NB4 (cell line): ENCODE measurements around the gene FANCG.

ENCODE experiments used
- CTCF ChIP-seq: IDR thresholded peaks from one replicate; pipeline ENCODE4 v1.5.1; 2012; ENCODE audit warnings: low read depth, low read length
- MAX ChIP-seq: IDR thresholded peaks from 2 replicates; pipeline ENCODE4 v1.6.1; 2011; ENCODE audit warnings: low read depth, low read length
- POLR2A ChIP-seq: IDR thresholded peaks from 2 replicates; pipeline ENCODE4 v1.6.1; 2011; ENCODE audit warnings: mild to moderate bottlenecking; ENCODE audit not compliant: insufficient read length; ENCODE audit errors: extremely low read depth

GRCh38 chr9:35051069-35051967 lies 28.4 kb downstream of the FANCG start:
- TF ChIP-seq CTCF (peak; percentile 96), POLR2A (no peak), MAX (peak; percentile 74)
